A549 (cell line): ENCODE results near the gene CHRND. TPM values are rescaled to one million over a fixed set of nuclear protein-coding genes. Genes with fewer than 3 reads are reported as not detected.

Experiments
- ATAC-seq, 2 experiments: fragments of 200-7000 bp in 1 of 2; fragments of >200 bp in 1 of 2; cut with Nextera tagmentation in 1 of 2; cut with Tn5 transposase in 1 of 2; 3 replicates each; pipeline versions ENCODE4 v1.8.0 to v1.9.1; 2018 to 2020; ENCODE audit warnings: mild to moderate bottlenecking in 1 of 2, moderate library complexity in 1 of 2
- CTCF ChIA-PET: fragments of 300-600 bp; sonication (Branson Sonifier 250); formaldehyde crosslinking; extraction: SDS; loops from one replicate; lab custom pipeline; 2021; ENCODE audit warnings: antibody characterized with exemption, inconsistent platforms; lab: Yijun Ruan, JAX
- POLR2A ChIA-PET: fragments of 350-600 bp; formaldehyde crosslinking; extraction: SDS; loops from one replicate; lab custom pipeline; 2021; ENCODE audit warnings: antibody characterized with exemption, inconsistent platforms; lab: Yijun Ruan, JAX
- DNase-seq, 2 experiments: peaks; one replicate each; pipeline versions ENCODE4 v3.0.0 to v3.0.0-alpha.2; 2011 to 2016; ENCODE audit warnings: low read depth in 1 of 2, low spot score in 1 of 2
- FAIRE-seq: peaks from 2 replicates; lab custom pipeline; 2011; peaks lifted over from hg19 to GRCh38; lab: Jason Lieb, UNC
- H3K27ac ChIP-seq, 2 experiments: fragments of >200 bp; sonication (Bioruptor Twin); formaldehyde crosslinking; 3 replicates each; pipeline ENCODE4 v1.5.1; 2016 to 2017
- H3K4me1 ChIP-seq: fragments of >200 bp; sonication (Bioruptor Twin); formaldehyde crosslinking; 3 replicates; pipeline ENCODE4 v1.6.1; 2016
- H3K4me2 ChIP-seq: fragments of >200 bp; sonication (Bioruptor Twin); formaldehyde crosslinking; 3 replicates; pipeline ENCODE4 v1.6.1; 2016
- H3K4me3 ChIP-seq: fragments of >200 bp; sonication (Bioruptor Twin); formaldehyde crosslinking; 3 replicates; pipeline ENCODE4 v1.5.1; 2016
- H3K9me3 ChIP-seq: fragments of >200 bp; sonication (Bioruptor Twin); formaldehyde crosslinking; 3 replicates; pipeline ENCODE4 v1.6.1; 2016
- BHLHE40 ChIP-seq: IDR thresholded peaks from 2 replicates; pipeline ENCODE4 v1.6.1; 2012; ENCODE audit warnings: low read depth, low read length, inconsistent platforms
- ESRRA ChIP-seq: fragments of 150-350 bp; IDR thresholded peaks from 2 replicates; pipeline ENCODE4 v1.6.1; 2014; ENCODE audit warnings: mild to moderate bottlenecking, low read length, borderline replicate concordance
- FOSB ChIP-seq: fragments of 250-450 bp; sonication (Bioruptor Pico); IDR thresholded peaks from 2 replicates; pipeline ENCODE4 v1.5.0; 2020; ENCODE audit warnings: mild to moderate bottlenecking, moderate library complexity
- FOSL2 ChIP-seq, 2 experiments: fragments of 450-650 bp in 1 of 2; fragments of >200 bp in 1 of 2; sonication (Bioruptor Twin) in 1 of 2; formaldehyde crosslinking; IDR thresholded peaks; 2 replicates each; pipeline versions ENCODE4 v1.5.0 to v1.6.1; 2016 to 2020; ENCODE audit warnings: mild to moderate bottlenecking in 1 of 2, moderate library complexity in 1 of 2
- KDM1A ChIP-seq: fragments of 200-600 bp; sonication (generic); IDR thresholded peaks from 2 replicates; pipeline ENCODE4 v1.6.1; 2016; ENCODE audit warnings: low read depth, mild to moderate bottlenecking
- MAFK ChIP-seq: fragments of 450-650 bp; IDR thresholded peaks from 2 replicates; pipeline ENCODE4 v1.6.1; 2014; ENCODE audit not compliant: partially characterized antibody
- MYC ChIP-seq: IDR thresholded peaks from 2 replicates; pipeline ENCODE4 v1.6.1; 2012; ENCODE audit warnings: mild to moderate bottlenecking, inconsistent platforms, low read length, improper control_type of control experiment, borderline replicate concordance
- NPAS2 ChIP-seq: fragments of 250-450 bp; sonication (Bioruptor Pico); IDR thresholded peaks from 2 replicates; pipeline ENCODE4 v1.8.0; 2022; ENCODE audit warnings: mild to moderate bottlenecking, moderate library complexity, borderline replicate concordance
- PHF8 ChIP-seq: fragments of 200-600 bp; sonication (generic); IDR thresholded peaks from 2 replicates; pipeline ENCODE4 v1.6.1; 2016; ENCODE audit warnings: low read depth, mild to moderate bottlenecking, antibody characterized with exemption, moderate library complexity, borderline replicate concordance
- POLR2A ChIP-seq: IDR thresholded peaks from 2 replicates; pipeline ENCODE4 v1.6.1; 2012; ENCODE audit warnings: mild to moderate bottlenecking, low read length
- POLR2AphosphoS2 ChIP-seq: conservative IDR thresholded peaks from 2 replicates; pipeline ENCODE4 v1.6.1; 2012; ENCODE audit warnings: low read length, improper control_type of control experiment, inconsistent platforms
- RAD21 ChIP-seq, 2 experiments: fragments of >200 bp in 1 of 2; sonication (Bioruptor Twin) in 1 of 2; formaldehyde crosslinking in 1 of 2; IDR thresholded peaks in 1 of 2; conservative IDR thresholded peaks in 1 of 2; 2 replicates in 1 of 2; 3 replicates in 1 of 2; pipeline ENCODE4 v1.6.1; 2012 to 2018; ENCODE audit warnings: inconsistent platforms in 1 of 2
- RCOR1 ChIP-seq: fragments of 150-350 bp; IDR thresholded peaks from 2 replicates; pipeline ENCODE4 v1.6.1; 2014; ENCODE audit warnings: antibody characterized with exemption, low read length, low read depth
- RFX5 ChIP-seq: fragments of 450-650 bp; IDR thresholded peaks from 2 replicates; pipeline ENCODE4 v1.7.1; 2014; ENCODE audit warnings: antibody characterized with exemption, mild to moderate bottlenecking, moderate library complexity
- SREBF2 ChIP-seq: fragments of 450-650 bp; IDR thresholded peaks from 2 replicates; pipeline ENCODE4 v1.6.1; 2014; ENCODE audit warnings: mild to moderate bottlenecking, moderate library complexity
- TFCP2L1 ChIP-seq: fragments of 250-450 bp; sonication (Bioruptor Pico); IDR thresholded peaks from 2 replicates; pipeline ENCODE4 v1.5.0; 2021; ENCODE audit warnings: mild to moderate bottlenecking
- ZFP36 ChIP-seq: fragments of 450-650 bp; IDR thresholded peaks from 2 replicates; pipeline ENCODE4 v1.6.1; 2014; ENCODE audit warnings: borderline replicate concordance; ENCODE audit not compliant: partially characterized antibody
- WGBS: methylation state at CpG from one replicate; pipeline ENCODE4 v1.1.6; 2017; ENCODE audit errors: missing lambda C conversion rate; 5-methylcytosine and 5-hydroxymethylcytosine counted together
- polyA plus RNA-seq, 4 experiments: library from polyadenylated mRNA; depleted of rRNA in 3 of 4; stranded (reverse); fragments of >200 nt; fragmentation: RNase III in 1 of 4; extraction: RNeasy Plus Mini Kit Qiagen cat#74134 plus additional on column Dnase treatment in 1 of 4; gene quantifications; 2 replicates in 3 of 4; 3 replicates in 1 of 4; pipeline ENCODE4 v1.2.3, GENCODE V29; 2011 to 2017
- TF ChIP-seq, protein P1 (sequence below): fragments of 250-450 bp; sonication (Bioruptor Pico); IDR thresholded peaks from 2 replicates; pipeline ENCODE4 v1.5.0; 2021; ENCODE audit warnings: mild to moderate bottlenecking, moderate library complexity, borderline replicate concordance
- TF ChIP-seq, protein P2 (sequence below): fragments of 150-350 bp; IDR thresholded peaks from 2 replicates; pipeline ENCODE4 v1.6.1; 2014; ENCODE audit warnings: low read depth, mild to moderate bottlenecking, low read length
- TF ChIP-seq, protein P3 (sequence below): IDR thresholded peaks from 2 replicates; pipeline ENCODE4 v1.6.1; 2012; ENCODE audit warnings: low read depth, borderline replicate concordance
- TF ChIP-seq, protein P4 (sequence below): fragments of 250-450 bp; sonication (Bioruptor Pico); IDR thresholded peaks from 2 replicates; pipeline ENCODE4 v1.5.0; 2020; ENCODE audit warnings: low read depth, mild to moderate bottlenecking, moderate library complexity
- TF ChIP-seq, protein P5 (sequence below): fragments of 450-650 bp; IDR thresholded peaks from 2 replicates; pipeline ENCODE4 v1.6.1; 2014; ENCODE audit warnings: antibody characterized with exemption

CHRND gene
- polyA plus RNA-seq, 2 of the 4 experiments (the other 2 are of a cell fraction) = not detected

DNA sequence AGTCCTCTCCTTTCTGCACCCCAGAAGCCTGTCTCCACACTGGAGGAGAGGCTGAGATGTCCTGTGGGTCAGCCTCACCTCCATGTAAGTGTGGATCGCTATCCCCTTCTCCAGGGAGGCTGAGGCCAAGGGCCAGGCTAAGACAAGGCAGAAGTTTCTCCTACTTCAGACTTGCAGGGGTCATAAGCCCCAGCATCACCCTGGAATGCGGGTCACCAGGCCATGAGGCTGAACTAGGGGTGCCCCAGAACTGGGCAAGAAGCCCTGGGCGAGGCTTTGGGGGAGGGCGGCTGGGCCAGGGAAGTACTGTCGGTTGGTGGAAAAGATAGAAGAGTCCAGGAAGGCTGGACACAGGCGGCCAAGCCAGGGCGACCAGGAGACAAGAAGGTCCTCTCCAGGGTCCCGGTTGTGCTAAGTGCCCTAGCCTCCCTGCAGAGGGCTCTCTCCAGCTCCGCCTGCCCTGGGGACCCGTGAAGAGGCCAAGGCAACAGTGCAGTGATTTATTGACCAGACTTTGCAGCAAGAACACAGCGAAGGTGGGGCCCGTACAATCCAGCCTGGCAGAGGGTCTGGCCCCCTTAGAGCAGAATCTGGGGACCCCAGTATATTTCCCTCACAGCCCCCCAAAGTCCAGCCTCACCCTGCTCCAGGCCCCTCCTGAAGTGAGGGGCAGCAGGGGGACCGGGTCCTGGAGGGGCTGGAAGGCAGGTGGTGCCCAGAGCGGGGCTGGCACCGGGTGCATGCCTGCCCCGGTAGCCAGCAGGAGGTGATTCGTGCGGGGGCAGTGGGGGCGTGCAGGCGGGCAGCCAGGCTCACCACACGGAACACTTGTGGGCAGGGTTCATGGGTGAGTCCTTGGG, 46.4 kb upstream of the CHRND start:
- Histone ChIP-seq H3K9me3 (no peaks in the 10 kb centered on the region), H3K4me2 (no peak overlapping the region)
- DNase-seq = no peak
- CTCF ChIA-PET = interaction anchor here (3.8 kb wide), 1 partner anchor 42 kb away, joined by 19 read pairs; no protein-coding TSS in a partner anchor
- ATAC-seq = peak; percentile 7 to 67; a peak in 3 of 6 replicates
- no peak for FAIRE-seq
- TF ChIP-seq, protein P1, sequence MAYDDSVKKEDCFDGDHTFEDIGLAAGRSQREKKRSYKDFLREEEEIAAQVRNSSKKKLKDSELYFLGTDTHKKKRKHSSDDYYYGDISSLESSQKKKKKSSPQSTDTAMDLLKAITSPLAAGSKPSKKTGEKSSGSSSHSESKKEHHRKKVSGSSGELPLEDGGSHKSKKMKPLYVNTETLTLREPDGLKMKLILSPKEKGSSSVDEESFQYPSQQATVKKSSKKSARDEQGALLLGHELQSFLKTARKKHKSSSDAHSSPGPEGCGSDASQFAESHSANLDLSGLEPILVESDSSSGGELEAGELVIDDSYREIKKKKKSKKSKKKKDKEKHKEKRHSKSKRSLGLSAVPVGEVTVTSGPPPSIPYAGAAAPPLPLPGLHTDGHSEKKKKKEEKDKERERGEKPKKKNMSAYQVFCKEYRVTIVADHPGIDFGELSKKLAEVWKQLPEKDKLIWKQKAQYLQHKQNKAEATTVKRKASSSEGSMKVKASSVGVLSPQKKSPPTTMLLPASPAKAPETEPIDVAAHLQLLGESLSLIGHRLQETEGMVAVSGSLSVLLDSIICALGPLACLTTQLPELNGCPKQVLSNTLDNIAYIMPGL (CRISPR knock-in tag) = no peak
- TF ChIP-seq MAFK (no peak), SREBF2 (no peak), NPAS2 (CRISPR knock-in tag) (no peak), PHF8 (no peak), FOSB (CRISPR knock-in tag) (no peak), BHLHE40 (no peak)
- TF ChIP-seq, all 56 proteins: peak for 0
- no peaks in the 10 kb centered on the region for H3K4me1 ChIP-seq
- 63% methylated on average over 9 of the region's 21 CpGs for WGBS
- H3K4me3 ChIP-seq = no peak overlapping the region
- H3K27ac ChIP-seq = no peak overlapping the region
- POLR2A ChIA-PET = no interaction called here

DNA sequence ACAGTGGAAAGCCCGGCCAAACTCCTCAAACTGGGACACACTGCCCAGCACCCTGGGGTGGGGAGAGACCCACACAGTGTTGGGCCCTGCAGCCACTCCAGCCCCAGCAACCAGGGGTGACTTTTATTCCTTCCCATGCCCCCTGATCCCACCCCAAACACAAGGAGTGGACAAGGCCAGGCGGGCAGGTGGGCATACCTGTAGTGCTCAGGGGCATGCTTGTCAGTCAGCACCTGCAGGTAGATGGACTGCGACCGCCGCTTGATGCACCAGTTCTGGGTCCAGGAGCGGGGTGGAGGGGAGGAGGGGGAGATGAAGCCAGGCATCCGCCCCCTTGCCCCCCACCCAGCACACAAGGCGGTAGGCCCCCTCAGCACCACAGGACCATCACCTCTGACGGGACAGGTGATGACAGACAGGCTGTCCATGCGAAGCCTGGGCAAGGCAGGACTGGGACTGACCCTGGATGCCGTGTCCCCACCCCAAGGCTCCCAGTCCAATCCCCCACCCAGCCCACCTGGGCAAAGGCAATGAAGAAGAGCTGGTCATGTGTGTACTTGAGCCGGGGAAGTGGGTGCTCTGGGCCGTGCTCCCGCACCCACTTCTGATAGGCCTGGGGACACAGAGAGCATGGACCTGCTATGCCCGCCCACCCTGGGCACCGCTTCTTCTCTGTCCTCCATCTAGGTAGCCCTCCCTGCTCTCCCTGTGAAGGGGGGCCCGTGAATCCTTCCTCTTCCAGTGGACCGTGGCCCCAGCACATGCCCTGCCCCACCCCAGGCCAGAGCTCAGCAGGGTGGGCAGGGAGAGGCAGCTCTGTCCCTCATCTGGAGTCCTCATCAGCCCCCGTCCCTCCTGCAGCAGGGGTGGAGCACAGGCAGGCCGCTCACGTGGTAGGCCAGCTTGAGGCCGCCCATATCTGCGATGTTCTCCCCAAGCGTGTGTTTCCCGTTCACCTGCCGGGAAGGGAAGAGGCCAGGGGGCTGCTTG, 45.5 kb upstream of the CHRND start:
- Histone ChIP-seq H3K4me3 (no peak overlapping the region), H3K27ac (no peak overlapping the region), H3K9me3 (no peaks in the 10 kb centered on the region), H3K4me1 (no peaks in the 10 kb centered on the region), H3K4me2 (no peak overlapping the region)
- WGBS = 47% methylated on average over 6 of the region's 26 CpGs
- DNase-seq = no peak
- FAIRE-seq = no peak
- TF ChIP-seq, protein P2, sequence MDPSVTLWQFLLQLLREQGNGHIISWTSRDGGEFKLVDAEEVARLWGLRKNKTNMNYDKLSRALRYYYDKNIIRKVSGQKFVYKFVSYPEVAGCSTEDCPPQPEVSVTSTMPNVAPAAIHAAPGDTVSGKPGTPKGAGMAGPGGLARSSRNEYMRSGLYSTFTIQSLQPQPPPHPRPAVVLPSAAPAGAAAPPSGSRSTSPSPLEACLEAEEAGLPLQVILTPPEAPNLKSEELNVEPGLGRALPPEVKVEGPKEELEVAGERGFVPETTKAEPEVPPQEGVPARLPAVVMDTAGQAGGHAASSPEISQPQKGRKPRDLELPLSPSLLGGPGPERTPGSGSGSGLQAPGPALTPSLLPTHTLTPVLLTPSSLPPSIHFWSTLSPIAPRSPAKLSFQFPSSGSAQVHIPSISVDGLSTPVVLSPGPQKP = no peak
- TF ChIP-seq RFX5 (no peak), RCOR1 (no peak), FOSL2 (IDR thresholded peaks at IDR 0.05) (no peak), FOSL2 (CRISPR knock-in tag; IDR thresholded peaks at IDR 0.05) (no peak), MYC (no peak), ESRRA (no peak), TFCP2L1 (CRISPR knock-in tag) (no peak), KDM1A (no peak), ZFP36 (no peak), POLR2A (no peak), PHF8 (no peak), RAD21 (conservative IDR thresholded peaks at IDR 0.05 in 1 of 2, IDR thresholded peaks at IDR 0.05 in 1 of 2) (no peak), BHLHE40 (no peak), POLR2AphosphoS2 (no peak)
- TF ChIP-seq, protein P3, sequence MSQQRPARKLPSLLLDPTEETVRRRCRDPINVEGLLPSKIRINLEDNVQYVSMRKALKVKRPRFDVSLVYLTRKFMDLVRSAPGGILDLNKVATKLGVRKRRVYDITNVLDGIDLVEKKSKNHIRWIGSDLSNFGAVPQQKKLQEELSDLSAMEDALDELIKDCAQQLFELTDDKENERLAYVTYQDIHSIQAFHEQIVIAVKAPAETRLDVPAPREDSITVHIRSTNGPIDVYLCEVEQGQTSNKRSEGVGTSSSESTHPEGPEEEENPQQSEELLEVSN = no peak
- TF ChIP-seq, protein P4, sequence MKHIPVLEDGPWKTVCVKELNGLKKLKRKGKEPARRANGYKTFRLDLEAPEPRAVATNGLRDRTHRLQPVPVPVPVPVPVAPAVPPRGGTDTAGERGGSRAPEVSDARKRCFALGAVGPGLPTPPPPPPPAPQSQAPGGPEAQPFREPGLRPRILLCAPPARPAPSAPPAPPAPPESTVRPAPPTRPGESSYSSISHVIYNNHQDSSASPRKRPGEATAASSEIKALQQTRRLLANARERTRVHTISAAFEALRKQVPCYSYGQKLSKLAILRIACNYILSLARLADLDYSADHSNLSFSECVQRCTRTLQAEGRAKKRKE (CRISPR knock-in tag) = no peak
- TF ChIP-seq, protein P5, sequence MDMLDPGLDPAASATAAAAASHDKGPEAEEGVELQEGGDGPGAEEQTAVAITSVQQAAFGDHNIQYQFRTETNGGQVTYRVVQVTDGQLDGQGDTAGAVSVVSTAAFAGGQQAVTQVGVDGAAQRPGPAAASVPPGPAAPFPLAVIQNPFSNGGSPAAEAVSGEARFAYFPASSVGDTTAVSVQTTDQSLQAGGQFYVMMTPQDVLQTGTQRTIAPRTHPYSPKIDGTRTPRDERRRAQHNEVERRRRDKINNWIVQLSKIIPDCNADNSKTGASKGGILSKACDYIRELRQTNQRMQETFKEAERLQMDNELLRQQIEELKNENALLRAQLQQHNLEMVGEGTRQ = no peak
- ChIA-PET POLR2A (no interaction called here), CTCF (no interaction called here)
- ATAC-seq = no peak; a peak in 2 of 6 replicates
